Upper lobe of right lung (tissue), 1 donor: ENCODE measurements around the gene UST. TPM values are rescaled to one million over a fixed set of nuclear protein-coding genes. Genes with fewer than 3 reads are reported as not detected.

Source experiments
- ATAC-seq: fragments of 200-7000 bp; cut with Tn5 transposase; one replicate; pipeline ENCODE4 v1.9.1; 2020; ENCODE audit warnings: mild to moderate bottlenecking, moderate library complexity
- DNase-seq: peaks from one replicate; pipeline ENCODE4 v3.0.0-alpha.2; 2020
- H3K27ac ChIP-seq: fragments of 200-600 bp; one replicate; pipeline ENCODE4 v1.8.0; 2022
- H3K27me3 ChIP-seq: fragments of 200-600 bp; one replicate; pipeline ENCODE4 v1.8.0; 2022; ENCODE audit warnings: mild to moderate bottlenecking
- H3K36me3 ChIP-seq: fragments of 200-600 bp; one replicate; pipeline ENCODE4 v1.8.0; 2022
- H3K4me1 ChIP-seq: fragments of 200-600 bp; one replicate; pipeline ENCODE4 v1.8.0; 2022
- H3K4me3 ChIP-seq: fragments of 200-600 bp; one replicate; pipeline ENCODE4 v1.8.0; 2022; ENCODE audit warnings: mild to moderate bottlenecking
- H3K9me3 ChIP-seq: fragments of 200-600 bp; one replicate; pipeline ENCODE4 v1.8.0; 2022
- CTCF ChIP-seq: fragments of 200-600 bp; IDR thresholded peaks from one replicate; pipeline ENCODE4 v1.8.0; 2022; ENCODE audit warnings: antibody characterized with exemption
- intact Hi-C: fragments of 100-400 bp; cut with DNase I; formaldehyde crosslinking; loops from one replicate; pipeline ENCODE4 v1.11.0; 2022
- total RNA-seq: library from RNA; stranded (reverse); fragmentation: NEBNext Ultra II Directional; extraction: Animal tissue kit (Norgen Biotek cat#: 25700); gene quantifications from one replicate; pipeline ENCODE4 v1.2.1, GENCODE V29; 2021
- donor health status: DM: no; HTN: yes; CAD: no; lungs with severe emphysema.

Gene UST
- total RNA-seq, 1 donor from 2014 or later: 11.8 TPM

GRCh38 chr6:149122850-149123821 lies 376.3 kb downstream of the UST start:
- no peaks in the 10 kb centered on the region for H3K27me3 ChIP-seq
- no peak overlapping the region for H3K4me3 ChIP-seq
- H3K27ac ChIP-seq: no peak overlapping the region
- H3K9me3 ChIP-seq: no peaks in the 10 kb centered on the region
- DNase-seq (no peak), ATAC-seq (no peak)
- H3K4me1 ChIP-seq: no peaks in the 10 kb centered on the region
- intact Hi-C loops: no loop called here
- no peak for TF ChIP-seq CTCF
- no peaks in the 10 kb centered on the region for H3K36me3 ChIP-seq

- TF ChIP-seq CTCF: no peak
- H3K4me1 ChIP-seq: peaks cover 12% of the 10 kb centered on the region
- H3K27me3 ChIP-seq: no peaks in the 10 kb centered on the region
- H3K27ac ChIP-seq: no peak overlapping the region
- H3K36me3 ChIP-seq: no peaks in the 10 kb centered on the region
- H3K9me3 ChIP-seq: no peaks in the 10 kb centered on the region
- no peak overlapping the region for H3K4me3 ChIP-seq
- no peak for ATAC-seq
- DNase-seq: no peak
- intact Hi-C loops: no loop called here
These were observed 378.5 kb downstream of the UST start for GRCh38 chr6:149125309-149125708.
